GM23338 (cell line): Measurements from ENCODE around the gene NSG1. TPM values are rescaled to one million over a fixed set of nuclear protein-coding genes. Genes with fewer than 3 reads are reported as not detected.

Source experiments
- ATAC-seq: fragments of 200-7000 bp; cut with Tn5 transposase; 3 replicates; pipeline ENCODE4 v1.9.1; 2020
- DNase-seq: peaks from one replicate; pipeline ENCODE4 v3.0.0-alpha.2; 2015; ENCODE audit warnings: low spot score
- H2AFZ ChIP-seq: fragments of 200-600 bp; sonication (generic); 2 replicates; pipeline ENCODE4 v1.8.0; 2016; ENCODE audit warnings: antibody characterized with exemption, mild to moderate bottlenecking, moderate library complexity
- H3F3A ChIP-seq: fragments of 200-600 bp; sonication (generic); replicated peaks from 2 replicates; pipeline ENCODE4 v1.8.0; 2017; ENCODE audit warnings: antibody characterized with exemption, mixed run types, low read depth
- H3K27ac ChIP-seq: fragments of 200-600 bp; sonication (generic); 2 replicates; pipeline ENCODE4 v1.6.1; 2016; ENCODE audit warnings: low read depth
- H3K27me3 ChIP-seq: fragments of 200-600 bp; sonication (generic); 2 replicates; pipeline ENCODE4 v1.8.0; 2016; ENCODE audit warnings: mild to moderate bottlenecking, mixed run types, moderate library complexity; ENCODE audit not compliant: insufficient read depth
- H3K36me3 ChIP-seq: fragments of 200-600 bp; sonication (generic); 2 replicates; pipeline ENCODE4 v1.8.0; 2016; ENCODE audit warnings: mild to moderate bottlenecking; ENCODE audit not compliant: insufficient read depth
- H3K4me1 ChIP-seq: fragments of 200-600 bp; sonication (generic); 2 replicates; pipeline ENCODE4 v1.8.0; 2016; ENCODE audit warnings: mild to moderate bottlenecking, moderate library complexity; ENCODE audit not compliant: insufficient read depth
- H3K4me2 ChIP-seq: fragments of 200-600 bp; sonication (generic); 2 replicates; pipeline ENCODE4 v1.7.1; 2017; ENCODE audit warnings: mixed run types
- H3K4me3 ChIP-seq: fragments of 200-600 bp; sonication (generic); 2 replicates; pipeline ENCODE4 v1.6.1; 2016; ENCODE audit warnings: mixed run types
- H3K79me2 ChIP-seq: fragments of 200-600 bp; sonication (generic); replicated peaks from 2 replicates; pipeline ENCODE4 v1.8.0; 2017; ENCODE audit warnings: mild to moderate bottlenecking; ENCODE audit not compliant: insufficient read depth
- H3K9me2 ChIP-seq: fragments of 200-600 bp; sonication (generic); 2 replicates; pipeline ENCODE4 v1.8.0; 2017; ENCODE audit not compliant: insufficient read depth
- H4K20me1 ChIP-seq: fragments of 200-600 bp; sonication (generic); replicated peaks from 2 replicates; pipeline ENCODE4 v1.8.0; 2017; ENCODE audit warnings: mild to moderate bottlenecking; ENCODE audit not compliant: insufficient read depth
- H3K27ac Mint-ChIP-seq: 2 replicates; pipeline ENCODE4 v1.8.0; 2020; ENCODE audit warnings: inconsistent platforms, mild to moderate bottlenecking, moderate library complexity, mixed read lengths
- H3K27me3 Mint-ChIP-seq: 3 replicates; pipeline ENCODE4 v1.8.0; 2022; ENCODE audit warnings: low read depth, mild to moderate bottlenecking, moderate library complexity, mixed read lengths, inconsistent platforms; ENCODE audit not compliant: insufficient read depth, poor library complexity
- H3K36me3 Mint-ChIP-seq: 3 replicates; pipeline ENCODE4 v1.8.0; 2021; ENCODE audit warnings: low read depth, mild to moderate bottlenecking, inconsistent platforms, moderate library complexity, mixed read lengths
- H3K4me1 Mint-ChIP-seq: 3 replicates; pipeline ENCODE4 v1.8.0; 2020; ENCODE audit warnings: mild to moderate bottlenecking, inconsistent platforms, mixed read lengths
- H3K4me3 Mint-ChIP-seq: 3 replicates; pipeline ENCODE4 v1.8.0; 2021; ENCODE audit warnings: moderate library complexity, mild to moderate bottlenecking, inconsistent platforms, mixed read lengths
- H3K9me3 Mint-ChIP-seq: 3 replicates; pipeline ENCODE4 v1.8.0; 2020; ENCODE audit warnings: moderate library complexity, mild to moderate bottlenecking, inconsistent platforms, mixed read lengths
- CREB1 ChIP-seq: fragments of 250-450 bp; sonication (Bioruptor Pico); IDR thresholded peaks from 2 replicates; pipeline ENCODE4 v1.5.0; 2020; ENCODE audit warnings: low read depth, mild to moderate bottlenecking, moderate library complexity
- EZH2 ChIP-seq: fragments of 200-600 bp; sonication (generic); IDR thresholded peaks from one replicate; pipeline ENCODE4 v1.8.0; 2017; ENCODE audit warnings: antibody characterized with exemption, mild to moderate bottlenecking, low read depth; ENCODE audit not compliant: unreplicated experiment
- EZH2phosphoT487 ChIP-seq: fragments of 200-600 bp; sonication (generic); IDR thresholded peaks from one replicate; pipeline ENCODE4 v1.8.1; 2018; ENCODE audit warnings: antibody characterized with exemption; ENCODE audit not compliant: unreplicated experiment
- JUNB ChIP-seq: IDR thresholded peaks from one replicate; pipeline ENCODE4 v1.6.1; 2016; ENCODE audit warnings: antibody characterized with exemption; ENCODE audit not compliant: unreplicated experiment
- NANOG ChIP-seq: IDR thresholded peaks from 2 replicates; pipeline ENCODE4 v1.6.1; 2016; ENCODE audit warnings: antibody characterized with exemption, borderline replicate concordance
- POLR2AphosphoS5 ChIP-seq: IDR thresholded peaks from 2 replicates; pipeline ENCODE4 v1.6.1; 2016; ENCODE audit warnings: antibody characterized with exemption, low read depth
- STAT1 ChIP-seq: IDR thresholded peaks from one replicate; pipeline ENCODE4 v1.6.1; 2016; ENCODE audit warnings: antibody characterized with exemption; ENCODE audit not compliant: unreplicated experiment
- ZNF114 ChIP-seq: fragments of 250-450 bp; sonication (Bioruptor Pico); IDR thresholded peaks from 2 replicates; pipeline ENCODE4 v1.5.0; 2020; ENCODE audit warnings: mild to moderate bottlenecking, moderate library complexity
- ZNF331 ChIP-seq: fragments of 250-450 bp; sonication (Bioruptor Pico); IDR thresholded peaks from 2 replicates; pipeline ENCODE4 v1.5.0; 2020; ENCODE audit warnings: low read depth, mild to moderate bottlenecking, moderate library complexity
- polyA plus RNA-seq: library from polyadenylated mRNA; unstranded; fragments of >200 nt; fragmentation: Nextera tagmentation; extraction: Ambion mirVana; gene quantifications from 2 replicates; pipeline ENCODE4 v1.2.1, GENCODE V29; 2016
- total RNA-seq: library from RNA; depleted of rRNA; stranded (reverse); fragments of >200 nt; shearing (Covaris generic); gene quantifications from 2 replicates; pipeline ENCODE4 v1.2.3, GENCODE V29; 2014
- TF ChIP-seq, protein P1 (sequence below), 2 experiments: fragments of 200-600 bp in 1 of 2; sonication (generic) in 1 of 2; conservative IDR thresholded peaks; 2 replicates each; pipeline versions ENCODE4 v1.5.1 to v1.6.1; 2016 to 2017; ENCODE audit warnings: antibody characterized with exemption in 2 of 2, low read depth in 2 of 2, mild to moderate bottlenecking in 2 of 2, moderate library complexity in 1 of 2
- TF ChIP-seq, protein P2 (sequence below): IDR thresholded peaks from 2 replicates; pipeline ENCODE4 v1.6.1; 2016; ENCODE audit warnings: antibody characterized with exemption
- TF ChIP-seq, protein P3 (sequence below): IDR thresholded peaks from one replicate; pipeline ENCODE4 v1.6.1; 2018; ENCODE audit warnings: antibody characterized with exemption; ENCODE audit not compliant: unreplicated experiment
- TF ChIP-seq, protein P4 (sequence below): fragments of 250-450 bp; sonication (Bioruptor Pico); IDR thresholded peaks from 2 replicates; pipeline ENCODE4 v1.5.0; 2020; ENCODE audit warnings: mild to moderate bottlenecking, moderate library complexity

NSG1 gene
- total and polyA plus RNA-seq, 2 experiments from 2014 or later, result 17.4 to 34.5 TPM

DNA sequence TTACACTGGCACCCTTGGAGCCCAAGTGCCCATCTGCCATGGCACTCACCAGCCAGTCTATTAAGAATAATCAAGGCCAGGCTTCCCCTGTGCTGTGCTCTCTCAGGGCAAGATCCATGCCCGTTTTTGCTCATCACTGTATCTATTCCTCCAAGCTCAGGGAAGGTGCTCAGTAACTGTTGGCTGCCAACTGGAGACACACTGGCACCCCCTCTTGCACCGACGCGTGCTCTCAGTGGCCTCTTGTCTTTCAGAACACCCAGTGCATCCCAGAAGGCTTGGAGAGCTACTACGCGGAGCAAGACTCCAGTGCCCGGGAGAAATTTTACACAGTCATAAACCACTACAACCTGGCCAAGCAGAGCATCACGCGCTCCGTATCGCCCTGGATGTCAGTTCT, 30.1 kb downstream of the NSG1 start:
- Mint-ChIP-seq H3K4me3 (no peak overlapping the region; the same call in 2 of the 3 replicates), H3K27ac (no peak overlapping the region), H3K27me3 (peaks cover 7% of the 10 kb centered on the region), H3K9me3 (peaks cover 2% of the 10 kb centered on the region; the same call in 2 of the 3 replicates), H3K36me3 (peaks cover 47% of the 10 kb centered on the region), H3K4me1 (peaks cover 10% of the 10 kb centered on the region; the same call in 2 of the 3 replicates)
- no peaks in the 10 kb centered on the region for H3F3A ChIP-seq
- TF ChIP-seq POLR2AphosphoS5, result no peak
- TF ChIP-seq EZH2phosphoT487, result no peak
- TF ChIP-seq, protein P1, sequence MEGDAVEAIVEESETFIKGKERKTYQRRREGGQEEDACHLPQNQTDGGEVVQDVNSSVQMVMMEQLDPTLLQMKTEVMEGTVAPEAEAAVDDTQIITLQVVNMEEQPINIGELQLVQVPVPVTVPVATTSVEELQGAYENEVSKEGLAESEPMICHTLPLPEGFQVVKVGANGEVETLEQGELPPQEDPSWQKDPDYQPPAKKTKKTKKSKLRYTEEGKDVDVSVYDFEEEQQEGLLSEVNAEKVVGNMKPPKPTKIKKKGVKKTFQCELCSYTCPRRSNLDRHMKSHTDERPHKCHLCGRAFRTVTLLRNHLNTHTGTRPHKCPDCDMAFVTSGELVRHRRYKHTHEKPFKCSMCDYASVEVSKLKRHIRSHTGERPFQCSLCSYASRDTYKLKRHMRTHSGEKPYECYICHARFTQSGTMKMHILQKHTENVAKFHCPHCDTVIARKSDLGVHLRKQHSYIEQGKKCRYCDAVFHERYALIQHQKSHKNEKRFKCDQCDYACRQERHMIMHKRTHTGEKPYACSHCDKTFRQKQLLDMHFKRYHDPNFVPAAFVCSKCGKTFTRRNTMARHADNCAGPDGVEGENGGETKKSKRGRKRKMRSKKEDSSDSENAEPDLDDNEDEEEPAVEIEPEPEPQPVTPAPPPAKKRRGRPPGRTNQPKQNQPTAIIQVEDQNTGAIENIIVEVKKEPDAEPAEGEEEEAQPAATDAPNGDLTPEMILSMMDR (conservative IDR thresholded peaks at IDR 0.05; ENCODE audit: low read depth in 2 of 2), result no peak
- TF ChIP-seq, protein P2, sequence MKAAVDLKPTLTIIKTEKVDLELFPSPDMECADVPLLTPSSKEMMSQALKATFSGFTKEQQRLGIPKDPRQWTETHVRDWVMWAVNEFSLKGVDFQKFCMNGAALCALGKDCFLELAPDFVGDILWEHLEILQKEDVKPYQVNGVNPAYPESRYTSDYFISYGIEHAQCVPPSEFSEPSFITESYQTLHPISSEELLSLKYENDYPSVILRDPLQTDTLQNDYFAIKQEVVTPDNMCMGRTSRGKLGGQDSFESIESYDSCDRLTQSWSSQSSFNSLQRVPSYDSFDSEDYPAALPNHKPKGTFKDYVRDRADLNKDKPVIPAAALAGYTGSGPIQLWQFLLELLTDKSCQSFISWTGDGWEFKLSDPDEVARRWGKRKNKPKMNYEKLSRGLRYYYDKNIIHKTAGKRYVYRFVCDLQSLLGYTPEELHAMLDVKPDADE, result no peak
- no peak for TF ChIP-seq ZNF114 (CRISPR knock-in tag)
- TF ChIP-seq STAT1, result no peak
- TF ChIP-seq NANOG, result no peak
- TF ChIP-seq CREB1 (CRISPR knock-in tag), result no peak
- TF ChIP-seq, protein P3, sequence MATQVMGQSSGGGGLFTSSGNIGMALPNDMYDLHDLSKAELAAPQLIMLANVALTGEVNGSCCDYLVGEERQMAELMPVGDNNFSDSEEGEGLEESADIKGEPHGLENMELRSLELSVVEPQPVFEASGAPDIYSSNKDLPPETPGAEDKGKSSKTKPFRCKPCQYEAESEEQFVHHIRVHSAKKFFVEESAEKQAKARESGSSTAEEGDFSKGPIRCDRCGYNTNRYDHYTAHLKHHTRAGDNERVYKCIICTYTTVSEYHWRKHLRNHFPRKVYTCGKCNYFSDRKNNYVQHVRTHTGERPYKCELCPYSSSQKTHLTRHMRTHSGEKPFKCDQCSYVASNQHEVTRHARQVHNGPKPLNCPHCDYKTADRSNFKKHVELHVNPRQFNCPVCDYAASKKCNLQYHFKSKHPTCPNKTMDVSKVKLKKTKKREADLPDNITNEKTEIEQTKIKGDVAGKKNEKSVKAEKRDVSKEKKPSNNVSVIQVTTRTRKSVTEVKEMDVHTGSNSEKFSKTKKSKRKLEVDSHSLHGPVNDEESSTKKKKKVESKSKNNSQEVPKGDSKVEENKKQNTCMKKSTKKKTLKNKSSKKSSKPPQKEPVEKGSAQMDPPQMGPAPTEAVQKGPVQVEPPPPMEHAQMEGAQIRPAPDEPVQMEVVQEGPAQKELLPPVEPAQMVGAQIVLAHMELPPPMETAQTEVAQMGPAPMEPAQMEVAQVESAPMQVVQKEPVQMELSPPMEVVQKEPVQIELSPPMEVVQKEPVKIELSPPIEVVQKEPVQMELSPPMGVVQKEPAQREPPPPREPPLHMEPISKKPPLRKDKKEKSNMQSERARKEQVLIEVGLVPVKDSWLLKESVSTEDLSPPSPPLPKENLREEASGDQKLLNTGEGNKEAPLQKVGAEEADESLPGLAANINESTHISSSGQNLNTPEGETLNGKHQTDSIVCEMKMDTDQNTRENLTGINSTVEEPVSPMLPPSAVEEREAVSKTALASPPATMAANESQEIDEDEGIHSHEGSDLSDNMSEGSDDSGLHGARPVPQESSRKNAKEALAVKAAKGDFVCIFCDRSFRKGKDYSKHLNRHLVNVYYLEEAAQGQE, result no peak
- TF ChIP-seq EZH2, result no peak
- no peak for TF ChIP-seq ZNF331 (CRISPR knock-in tag)
- TF ChIP-seq, protein P4, sequence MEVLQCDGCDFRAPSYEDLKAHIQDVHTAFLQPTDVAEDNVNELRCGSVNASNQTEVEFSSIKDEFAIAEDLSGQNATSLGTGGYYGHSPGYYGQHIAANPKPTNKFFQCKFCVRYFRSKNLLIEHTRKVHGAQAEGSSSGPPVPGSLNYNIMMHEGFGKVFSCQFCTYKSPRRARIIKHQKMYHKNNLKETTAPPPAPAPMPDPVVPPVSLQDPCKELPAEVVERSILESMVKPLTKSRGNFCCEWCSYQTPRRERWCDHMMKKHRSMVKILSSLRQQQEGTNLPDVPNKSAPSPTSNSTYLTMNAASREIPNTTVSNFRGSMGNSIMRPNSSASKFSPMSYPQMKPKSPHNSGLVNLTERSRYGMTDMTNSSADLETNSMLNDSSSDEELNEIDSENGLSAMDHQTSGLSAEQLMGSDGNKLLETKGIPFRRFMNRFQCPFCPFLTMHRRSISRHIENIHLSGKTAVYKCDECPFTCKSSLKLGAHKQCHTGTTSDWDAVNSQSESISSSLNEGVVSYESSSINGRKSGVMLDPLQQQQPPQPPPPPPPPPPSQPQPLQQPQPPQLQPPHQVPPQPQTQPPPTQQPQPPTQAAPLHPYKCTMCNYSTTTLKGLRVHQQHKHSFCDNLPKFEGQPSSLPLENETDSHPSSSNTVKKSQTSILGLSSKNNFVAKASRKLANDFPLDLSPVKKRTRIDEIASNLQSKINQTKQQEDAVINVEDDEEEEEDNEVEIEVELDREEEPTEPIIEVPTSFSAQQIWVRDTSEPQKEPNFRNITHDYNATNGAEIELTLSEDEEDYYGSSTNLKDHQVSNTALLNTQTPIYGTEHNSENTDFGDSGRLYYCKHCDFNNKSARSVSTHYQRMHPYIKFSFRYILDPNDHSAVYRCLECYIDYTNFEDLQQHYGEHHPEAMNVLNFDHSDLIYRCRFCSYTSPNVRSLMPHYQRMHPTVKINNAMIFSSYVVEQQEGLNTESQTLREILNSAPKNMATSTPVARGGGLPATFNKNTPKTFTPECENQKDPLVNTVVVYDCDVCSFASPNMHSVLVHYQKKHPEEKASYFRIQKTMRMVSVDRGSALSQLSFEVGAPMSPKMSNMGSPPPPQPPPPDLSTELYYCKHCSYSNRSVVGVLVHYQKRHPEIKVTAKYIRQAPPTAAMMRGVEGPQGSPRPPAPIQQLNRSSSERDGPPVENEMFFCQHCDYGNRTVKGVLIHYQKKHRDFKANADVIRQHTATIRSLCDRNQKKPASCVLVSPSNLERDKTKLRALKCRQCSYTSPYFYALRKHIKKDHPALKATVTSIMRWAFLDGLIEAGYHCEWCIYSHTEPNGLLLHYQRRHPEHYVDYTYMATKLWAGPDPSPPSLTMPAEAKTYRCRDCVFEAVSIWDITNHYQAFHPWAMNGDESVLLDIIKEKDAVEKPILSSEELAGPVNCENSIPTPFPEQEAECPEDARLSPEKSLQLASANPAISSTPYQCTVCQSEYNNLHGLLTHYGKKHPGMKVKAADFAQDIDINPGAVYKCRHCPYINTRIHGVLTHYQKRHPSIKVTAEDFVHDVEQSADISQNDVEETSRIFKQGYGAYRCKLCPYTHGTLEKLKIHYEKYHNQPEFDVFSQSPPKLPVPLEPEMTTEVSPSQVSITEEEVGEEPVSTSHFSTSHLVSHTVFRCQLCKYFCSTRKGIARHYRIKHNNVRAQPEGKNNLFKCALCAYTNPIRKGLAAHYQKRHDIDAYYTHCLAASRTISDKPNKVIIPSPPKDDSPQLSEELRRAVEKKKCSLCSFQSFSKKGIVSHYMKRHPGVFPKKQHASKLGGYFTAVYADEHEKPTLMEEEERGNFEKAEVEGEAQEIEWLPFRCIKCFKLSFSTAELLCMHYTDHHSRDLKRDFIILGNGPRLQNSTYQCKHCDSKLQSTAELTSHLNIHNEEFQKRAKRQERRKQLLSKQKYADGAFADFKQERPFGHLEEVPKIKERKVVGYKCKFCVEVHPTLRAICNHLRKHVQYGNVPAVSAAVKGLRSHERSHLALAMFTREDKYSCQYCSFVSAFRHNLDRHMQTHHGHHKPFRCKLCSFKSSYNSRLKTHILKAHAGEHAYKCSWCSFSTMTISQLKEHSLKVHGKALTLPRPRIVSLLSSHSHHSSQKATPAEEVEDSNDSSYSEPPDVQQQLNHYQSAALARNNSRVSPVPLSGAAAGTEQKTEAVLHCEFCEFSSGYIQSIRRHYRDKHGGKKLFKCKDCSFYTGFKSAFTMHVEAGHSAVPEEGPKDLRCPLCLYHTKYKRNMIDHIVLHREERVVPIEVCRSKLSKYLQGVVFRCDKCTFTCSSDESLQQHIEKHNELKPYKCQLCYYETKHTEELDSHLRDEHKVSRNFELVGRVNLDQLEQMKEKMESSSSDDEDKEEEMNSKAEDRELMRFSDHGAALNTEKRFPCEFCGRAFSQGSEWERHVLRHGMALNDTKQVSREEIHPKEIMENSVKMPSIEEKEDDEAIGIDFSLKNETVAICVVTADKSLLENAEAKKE, result no peak
- TF ChIP-seq JUNB, result no peak
- ATAC-seq, result no peak
- H3K79me2 ChIP-seq, result no peaks in the 10 kb centered on the region
- no peaks in the 10 kb centered on the region; the same call in 1 of the 2 replicates for H3K4me1 ChIP-seq
- no peak overlapping the region for H3K4me2 ChIP-seq
- H3K36me3 ChIP-seq, result 0 out of 2 replicates have a peak, but pooled peaks cover 4% of the 10 kb centered on the region
- no peaks in the 10 kb centered on the region for H3K27me3 ChIP-seq
- no peak overlapping the region for H3K27ac ChIP-seq
- no peak for DNase-seq
- H3K4me3 ChIP-seq, result no peak overlapping the region
- H3K9me2 ChIP-seq, result no peaks in the 10 kb centered on the region
- H2AFZ ChIP-seq, result no peak overlapping the region
- H4K20me1 ChIP-seq, result no peaks in the 10 kb centered on the region
